GM19468 (cell line): ENCODE measurements around the gene SMAD6.

Source experiments
- ATAC-seq: cut with Tn5 transposase; IDR thresholded peaks from one replicate; pipeline ENCODE4 v1.9.1; 2021; ENCODE audit warnings: mild to moderate bottlenecking, moderate library complexity, moderate number of reproducible peaks; ENCODE audit not compliant: unreplicated experiment; ENCODE audit errors: extremely low read depth

SMAD6 gene

DNA sequence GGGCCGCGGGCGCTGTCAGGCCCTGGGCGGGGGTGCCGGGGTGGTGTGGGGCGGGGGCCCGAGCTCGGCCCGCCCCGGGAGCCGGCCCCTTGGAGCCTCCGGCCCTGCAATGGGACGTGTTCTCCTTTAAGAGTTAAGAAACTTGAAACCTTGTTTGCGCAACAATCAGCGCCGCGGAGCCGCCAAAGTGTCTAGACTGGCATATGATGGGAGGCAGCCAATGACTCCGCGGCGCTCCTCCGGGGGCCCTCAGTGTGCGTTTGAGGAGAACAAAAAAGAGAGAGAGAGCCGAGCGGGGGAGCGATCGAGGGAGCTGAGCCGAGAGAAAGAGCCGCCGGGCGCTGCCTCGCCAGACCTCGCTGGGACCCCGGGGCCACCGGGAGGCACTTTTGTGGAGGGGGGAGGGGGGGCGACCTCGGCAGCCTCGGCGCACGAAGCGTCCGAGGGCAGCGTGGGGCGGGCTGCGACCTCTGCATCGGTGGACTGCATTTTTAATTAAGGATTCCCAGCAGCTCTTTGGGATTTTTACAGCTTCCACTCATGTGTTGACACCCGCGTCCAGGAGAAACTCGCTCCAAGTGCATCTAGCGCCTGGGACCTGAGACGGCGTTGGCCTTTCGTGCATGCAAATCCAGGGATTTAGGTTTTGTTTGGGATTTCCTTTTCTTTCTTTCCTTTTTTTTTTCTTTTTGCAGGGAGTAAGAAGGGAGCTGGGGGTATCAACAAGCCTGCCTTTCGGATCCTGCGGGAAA, at the start of gene SMAD6:
Gene SMAD6, plus strand, starts transcription at position 202 of the 752 bp plus-strand sequence. CDS start 1,023 bp downstream, outside the sequence.
- no peak for ATAC-seq

- ATAC-seq: no peak
Observed at GRCh38 chr15:66652806-66653205, 49.2 kb upstream of the SMAD6 start.

- no peak for ATAC-seq
Observed at GRCh38 chr15:66653398-66653797, 48.6 kb upstream of the SMAD6 start.

DNA sequence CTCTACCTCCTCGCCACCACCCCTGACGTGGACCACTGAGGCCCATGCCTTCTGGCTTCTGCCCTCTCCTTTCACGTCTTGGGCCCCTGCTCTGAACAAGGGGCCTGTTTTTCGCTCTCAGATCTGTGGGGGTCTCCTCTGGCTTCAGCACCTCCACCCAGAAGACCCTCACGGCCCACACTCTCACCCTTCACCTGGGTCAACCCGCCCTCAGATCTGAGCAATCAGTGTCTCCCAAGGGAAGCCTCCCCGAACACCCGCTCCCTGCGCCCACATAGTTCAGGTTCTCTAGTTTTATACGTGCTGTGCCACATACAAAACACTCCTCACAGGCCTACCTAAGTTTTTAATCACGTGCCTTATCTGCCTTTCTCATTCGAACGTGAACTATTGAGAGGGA, 48.2 kb upstream of the SMAD6 start:
- no peak for ATAC-seq

GRCh38 chr15:66654361-66654738, 47.7 kb upstream of the SMAD6 start:
- ATAC-seq: no peak

GRCh38 chr15:66654739-66655375, 47.2 kb upstream of the SMAD6 start:
- ATAC-seq: no peak

- ATAC-seq: no peak
Observed at GRCh38 chr15:66655511-66655910, 46.5 kb upstream of the SMAD6 start.

DNA sequence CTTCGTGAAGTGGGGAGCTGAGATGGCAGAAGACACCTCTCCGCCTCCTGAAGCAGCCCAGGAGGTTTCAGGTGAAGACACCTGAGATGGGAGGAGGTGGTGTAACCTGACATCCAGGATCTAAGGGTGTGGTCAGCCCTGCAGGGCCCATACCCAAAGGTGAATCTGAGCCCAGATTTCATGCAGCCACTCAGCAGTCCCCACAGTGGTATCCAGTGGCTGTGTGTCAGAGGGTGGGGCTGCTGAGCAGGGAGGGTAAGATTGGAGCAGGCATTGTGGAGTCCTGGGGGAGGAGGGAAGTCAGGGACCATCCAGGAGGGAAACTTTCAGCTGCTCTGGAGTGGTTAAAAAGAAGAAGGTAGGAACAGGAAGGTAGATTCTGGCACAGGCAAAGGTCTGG, 46.0 kb upstream of the SMAD6 start:
- ATAC-seq: no peak

DNA sequence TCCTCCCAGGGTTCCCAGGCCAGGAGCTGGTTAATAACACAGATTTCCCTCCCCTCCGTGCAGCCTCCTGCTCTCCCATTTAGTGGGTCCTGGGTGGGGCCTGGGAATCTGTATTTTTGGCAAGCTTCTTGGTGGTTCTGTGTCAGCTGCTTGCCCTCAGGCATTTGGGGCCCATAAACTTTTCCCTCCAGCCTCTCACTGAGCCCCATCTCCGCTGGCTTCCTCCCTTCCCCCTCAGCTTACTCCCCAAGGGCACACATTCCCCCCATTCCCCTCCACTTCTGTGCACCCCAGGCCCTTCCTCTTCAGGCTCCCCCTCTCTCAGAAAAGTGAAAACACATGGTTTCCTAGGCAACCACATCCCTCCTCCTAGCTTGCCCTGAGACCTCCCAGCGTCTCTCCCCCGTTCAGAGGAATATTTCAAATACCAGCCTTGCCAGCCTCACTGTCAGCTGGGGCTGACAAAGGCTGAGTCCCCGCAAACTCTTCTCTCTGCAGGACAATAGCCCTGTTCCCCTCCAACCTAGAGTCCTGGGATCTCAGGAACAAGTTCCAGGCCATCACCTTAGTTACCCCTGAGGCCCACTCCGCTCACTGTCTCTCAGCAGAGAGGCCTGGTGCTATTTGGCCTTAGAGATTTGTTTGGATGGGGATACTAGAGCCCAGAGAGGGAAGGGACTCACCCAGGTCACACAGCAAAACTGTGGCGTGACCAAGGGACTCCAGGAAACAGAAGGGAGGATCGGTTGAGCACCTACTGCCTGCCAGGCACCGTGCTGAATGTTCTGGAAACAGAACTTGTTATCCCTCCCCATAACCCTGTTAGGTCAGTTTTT, 44.6 kb upstream of the SMAD6 start:
- ATAC-seq: no peak

- no peak for ATAC-seq
Observed at GRCh38 chr15:66658044-66658443, 44.0 kb upstream of the SMAD6 start.

DNA sequence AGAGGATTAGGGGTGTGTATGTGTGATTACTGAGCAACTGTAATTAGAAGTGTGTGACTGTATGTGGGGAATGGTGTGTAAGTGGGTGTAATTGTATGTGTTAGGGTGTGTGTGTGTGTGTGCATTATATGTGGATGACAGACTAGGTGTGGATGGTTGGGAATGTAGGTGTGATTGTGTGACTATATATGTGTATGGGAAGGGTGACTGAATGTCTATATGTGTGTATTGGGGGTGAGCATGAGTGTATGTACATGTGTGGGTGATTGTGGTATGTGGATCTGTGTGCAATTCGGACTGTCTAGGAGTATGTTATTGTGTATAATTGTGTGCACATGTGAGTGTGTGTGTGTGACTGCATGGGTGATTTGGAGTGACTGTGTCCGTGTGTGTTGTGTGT, 43.2 kb upstream of the SMAD6 start:
- no peak for ATAC-seq

DNA sequence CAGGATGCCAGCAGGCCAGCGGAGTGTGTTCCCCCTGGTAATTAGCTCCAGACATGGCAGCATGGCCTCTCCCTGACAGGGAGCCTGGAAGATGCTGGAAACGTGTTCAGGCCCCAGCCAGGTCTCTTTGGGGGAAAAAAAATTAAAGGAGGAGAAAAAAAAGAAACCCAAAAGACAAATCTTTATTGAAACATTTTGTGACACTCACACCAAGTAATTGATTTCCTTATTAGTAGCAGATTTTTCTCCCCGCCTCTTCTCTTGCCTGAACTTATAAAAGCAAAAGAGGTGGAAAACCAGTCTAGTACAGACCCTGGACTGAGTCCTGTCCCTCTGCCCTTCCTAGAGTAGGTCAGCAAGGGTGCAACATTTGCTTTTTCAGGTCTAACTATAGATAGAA, 42.7 kb upstream of the SMAD6 start:
- no peak for ATAC-seq

GRCh38 chr15:66661432-66662096, 40.5 kb upstream of the SMAD6 start:
- ATAC-seq: no peak

- ATAC-seq: no peak
Observed at GRCh38 chr15:66662522-66662921, 39.5 kb upstream of the SMAD6 start.

DNA sequence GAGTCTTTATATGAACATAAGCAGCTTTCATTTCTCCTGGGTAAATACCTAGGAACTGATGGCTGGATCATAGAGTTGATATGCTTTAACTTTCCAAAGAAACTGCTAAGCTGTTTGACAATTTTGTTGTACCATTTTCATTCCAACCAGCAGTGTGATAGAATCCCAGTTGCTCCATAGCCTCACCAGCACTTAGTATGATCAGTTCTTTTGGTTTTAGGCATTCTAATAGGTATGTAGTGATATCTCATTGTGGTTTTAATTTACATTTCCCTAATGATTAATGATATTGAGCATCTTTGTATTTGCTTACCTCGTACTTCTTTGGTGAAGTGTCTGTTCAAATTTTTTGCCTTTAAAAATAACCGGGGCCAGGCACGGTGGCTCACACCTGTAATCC, 38.4 kb upstream of the SMAD6 start:
- no peak for ATAC-seq

DNA sequence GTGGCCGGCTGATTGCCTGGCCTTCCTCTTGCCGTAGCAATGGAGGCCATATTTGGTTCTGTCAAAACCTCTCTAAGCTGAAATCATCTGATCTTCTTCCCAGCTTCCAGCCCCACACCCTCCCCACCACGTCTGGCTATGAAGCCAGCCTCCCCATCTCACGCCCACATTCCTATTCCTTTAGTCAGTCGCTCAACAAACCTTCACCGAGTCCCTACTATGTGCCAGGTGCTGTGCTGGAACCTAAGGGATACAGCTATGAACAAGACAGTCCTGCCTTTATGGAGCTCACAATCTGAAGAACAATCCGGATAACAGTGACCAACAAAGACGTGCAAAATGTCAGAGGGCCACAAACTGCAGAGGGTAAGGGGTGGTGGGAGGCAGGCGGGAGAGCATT, 31.9 kb upstream of the SMAD6 start:
- no peak for ATAC-seq

DNA sequence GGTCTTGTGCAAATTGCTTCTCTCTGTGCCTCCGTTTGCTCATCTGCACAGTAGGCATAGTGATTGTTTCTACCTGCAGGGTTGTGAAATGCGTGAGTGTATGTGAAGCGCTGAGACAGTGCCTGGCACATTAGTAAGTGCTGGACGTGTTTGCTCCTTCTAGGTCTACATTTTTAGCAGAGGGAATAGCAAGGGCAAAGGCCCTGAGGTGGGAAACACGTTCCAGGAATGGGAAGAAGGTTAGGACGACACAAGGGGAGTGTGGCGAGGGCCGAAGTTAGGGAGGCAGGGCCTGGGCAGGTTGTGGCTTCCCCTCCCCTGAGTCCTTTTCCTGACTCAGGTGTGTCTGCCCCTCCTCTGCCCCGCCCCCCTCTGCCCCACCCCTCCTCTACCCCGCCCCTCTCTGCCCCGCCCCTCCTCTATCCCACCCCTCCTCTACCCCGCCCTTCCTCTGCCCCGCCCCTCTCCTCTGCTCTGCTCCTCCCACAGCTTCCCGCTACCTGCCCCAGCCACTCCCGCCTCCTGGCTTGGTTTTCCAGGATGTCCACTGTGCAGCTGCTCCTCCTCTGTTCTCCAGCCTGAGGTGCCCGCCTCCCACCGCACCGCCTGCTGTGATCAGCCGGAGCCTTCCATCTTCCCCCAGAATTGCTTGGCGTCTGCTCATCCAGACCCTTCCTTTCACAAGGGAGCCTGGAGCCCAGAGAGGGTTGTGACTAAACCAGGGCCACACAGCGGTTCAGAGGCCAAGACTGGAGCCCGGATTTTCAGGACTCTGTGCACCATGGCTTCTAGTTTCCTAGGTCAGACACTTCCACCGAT, 31.1 kb upstream of the SMAD6 start:
- no peak for ATAC-seq

GRCh38 chr15:66672867-66673266, 29.2 kb upstream of the SMAD6 start:
- no peak for ATAC-seq

DNA sequence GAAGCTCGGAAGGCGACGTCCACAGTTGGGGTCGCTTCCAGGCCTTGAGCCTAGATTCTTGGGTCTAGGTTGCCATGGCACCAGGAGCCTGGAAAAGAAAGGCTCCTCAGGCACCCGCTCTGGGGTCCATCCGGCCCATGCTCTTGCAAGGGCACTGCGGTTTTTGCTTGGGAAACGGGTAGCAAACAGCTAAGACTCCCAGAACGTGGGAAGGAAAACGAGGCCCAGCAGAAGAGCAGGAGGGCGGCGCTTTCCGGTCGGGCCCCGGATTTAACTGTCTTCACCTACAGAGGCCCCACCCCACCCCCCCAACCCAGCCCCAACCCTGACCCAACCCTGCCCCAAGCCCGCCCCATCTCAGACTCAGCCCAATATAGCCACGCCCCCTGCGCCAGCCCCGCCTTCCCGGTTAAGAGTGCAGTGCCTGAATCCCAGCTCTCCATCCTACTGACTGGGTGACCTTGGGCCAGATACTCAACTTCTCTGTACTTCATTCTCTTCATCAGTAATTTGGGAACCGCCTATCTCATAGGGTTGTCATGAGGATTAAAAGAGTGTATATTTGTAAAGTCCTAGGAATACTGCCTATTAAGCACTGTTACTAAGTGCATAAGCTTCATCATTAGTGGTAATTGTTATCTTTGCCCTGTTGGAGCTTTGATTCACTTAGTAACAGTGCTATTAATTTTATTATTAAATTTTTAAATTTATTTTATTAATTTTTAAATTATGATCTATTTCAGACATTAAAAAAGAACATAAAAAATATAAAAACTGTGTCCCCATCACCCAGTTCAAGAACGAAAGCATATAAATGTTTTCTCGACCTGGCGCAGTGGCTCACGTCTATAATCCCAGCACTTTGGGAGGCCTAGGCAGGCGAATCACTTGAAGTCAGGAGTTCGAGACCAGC, 28.4 kb upstream of the SMAD6 start:
- ATAC-seq: no peak
